Skin epidermis (tissue), 12 donors: ENCODE measurements around the gene UNC5B.

ENCODE experiments used
- H3K27ac ChIP-seq, 21 experiments: fragments of 200-600 bp; sonication (generic) in 11 of 21; one replicate each; pipeline ENCODE4 v1.5.0; 2020; ENCODE audit warnings: mild to moderate bottlenecking in 3 of 21, inconsistent platforms in 2 of 21, moderate library complexity in 2 of 21
- H3K4me3 ChIP-seq, 7 experiments: fragments of 200-600 bp; sonication (generic) in 2 of 7; one replicate each; pipeline ENCODE4 v1.5.0; 2020; ENCODE audit warnings: inconsistent platforms in 2 of 7, mild to moderate bottlenecking in 2 of 7, moderate library complexity in 1 of 7

Gene UNC5B

GRCh38 chr10:71220689-71221540 is 8.5 kb downstream of the UNC5B start:
- no peak overlapping the region for H3K4me3 ChIP-seq
- H3K27ac ChIP-seq, result no peak overlapping the region

GRCh38 chr10:71221586-71222202 is 9.3 kb downstream of the UNC5B start:
- no peak overlapping the region for H3K27ac ChIP-seq
- H3K4me3 ChIP-seq, result no peak overlapping the region

- no peak overlapping the region for H3K27ac ChIP-seq
These were observed 10.4 kb downstream of the UNC5B start for GRCh38 chr10:71222601-71223346.

GRCh38 chr10:71223347-71224058 is 11.1 kb downstream of the UNC5B start:
- no peak overlapping the region for H3K27ac ChIP-seq
- no peak overlapping the region for H3K4me3 ChIP-seq

More at GRCh38 chr10:71222601-71223346, 10.4 kb downstream of the UNC5B start:
- no peak overlapping the region for H3K4me3 ChIP-seq

- no peak overlapping the region for H3K27ac ChIP-seq
These were observed 13.1 kb downstream of the UNC5B start for GRCh38 chr10:71225291-71226058.

GRCh38 chr10:71228875-71229675 is 16.7 kb downstream of the UNC5B start:
- peak overlapping the region in 1 of 21 experiments; percentile 7 for H3K27ac ChIP-seq
- no peak overlapping the region for H3K4me3 ChIP-seq

More at GRCh38 chr10:71225291-71226058, 13.1 kb downstream of the UNC5B start:
- H3K4me3 ChIP-seq, result no peak overlapping the region

- Histone ChIP-seq H3K27ac (peak overlapping the region in 1 of 21 experiments; percentile 7), H3K4me3 (no peak overlapping the region)
These were observed 17.6 kb downstream of the UNC5B start for GRCh38 chr10:71229726-71230655.

- no peak overlapping the region for H3K27ac ChIP-seq
These were observed 18.3 kb downstream of the UNC5B start for GRCh38 chr10:71230656-71231025.

GRCh38 chr10:71231206-71231605 is 18.8 kb downstream of the UNC5B start:
- no peak overlapping the region for H3K27ac ChIP-seq
- no peak overlapping the region for H3K4me3 ChIP-seq

More at GRCh38 chr10:71230656-71231025, 18.3 kb downstream of the UNC5B start:
- H3K4me3 ChIP-seq, result no peak overlapping the region

GRCh38 chr10:71232089-71232998 is 20.0 kb downstream of the UNC5B start:
- Histone ChIP-seq H3K27ac (peak overlapping the region in 2 of 21 experiments; percentile 10 to 24), H3K4me3 (no peak overlapping the region)

- Histone ChIP-seq H3K27ac (peak overlapping the region in 2 of 21 experiments; percentile 3 to 35), H3K4me3 (no peak overlapping the region)
These were observed 21.1 kb downstream of the UNC5B start for GRCh38 chr10:71233482-71233892.

GRCh38 chr10:71234004-71234894 is 21.9 kb downstream of the UNC5B start:
- Histone ChIP-seq H3K4me3 (no peak overlapping the region), H3K27ac (peak overlapping the region in 9 of 21 experiments; percentile 3 to 76 (median 55))

GRCh38 chr10:71234970-71235685 is 22.8 kb downstream of the UNC5B start:
- Histone ChIP-seq H3K27ac (peak overlapping the region in 10 of 21 experiments; percentile 3 to 76 (median 49)), H3K4me3 (no peak overlapping the region)

GRCh38 chr10:71235808-71236207 is 23.4 kb downstream of the UNC5B start:
- Histone ChIP-seq H3K27ac (peak overlapping the region in 6 of 21 experiments; percentile 9 to 76 (median 46)), H3K4me3 (no peak overlapping the region)
